ENCODE measurements around the gene GFM1. TPM values are rescaled to one million over a fixed set of nuclear protein-coding genes. Genes with fewer than 3 reads are reported as not detected.

The GFM1 gene
- total RNA-seq, 1 donor from 2014 or later: 58.7 TPM

DNA sequence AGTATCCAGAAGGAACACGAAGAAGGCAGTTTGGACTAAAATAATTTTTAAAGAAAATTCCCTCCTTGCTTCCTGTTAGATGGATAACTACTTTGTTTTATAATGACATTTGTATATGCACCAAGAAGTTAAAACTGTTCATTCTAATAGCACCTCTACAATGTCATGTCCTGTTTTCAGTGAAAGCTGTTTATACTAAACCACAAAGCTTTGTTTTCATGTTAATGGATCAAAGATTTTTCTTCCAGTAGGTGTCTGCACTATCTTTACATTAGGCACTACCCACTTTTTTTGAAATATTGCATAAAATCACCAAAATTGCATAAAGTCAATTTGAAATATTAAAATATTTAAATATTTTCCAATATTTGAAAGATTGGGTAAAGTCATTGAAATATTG lies 77.8 kb downstream of the GFM1 start:
- no peak for FAIRE-seq
- DNase-seq (ENCODE audit: low spot score in 2 of 2): no peak

DNA sequence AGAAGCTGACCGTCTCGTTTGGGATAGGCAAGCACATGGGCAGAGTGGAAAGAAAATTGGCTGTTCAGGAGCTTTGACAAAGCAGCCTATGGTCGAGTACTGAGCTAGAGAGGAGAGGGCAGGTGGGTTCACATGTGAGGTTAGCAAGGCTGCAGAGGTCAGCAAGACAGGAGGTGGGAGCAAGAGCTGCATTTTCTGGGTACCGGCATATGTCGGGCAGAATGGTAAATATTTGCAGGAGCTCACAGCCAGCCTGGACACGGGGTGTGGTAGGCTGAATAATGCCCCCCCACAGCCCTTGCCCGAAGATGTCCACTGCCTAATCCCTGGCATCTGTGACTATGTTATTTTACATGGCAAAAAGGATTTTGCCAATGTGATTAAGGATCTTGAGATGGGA lies 79.7 kb downstream of the GFM1 start:
- no peak for FAIRE-seq

GRCh38 chr3:158725348-158726011 lies 81.2 kb downstream of the GFM1 start:
- FAIRE-seq (no peak), DNase-seq (ENCODE audit: low spot score in 2 of 2) (no peak)

More for the DNA sequence above, 79.7 kb downstream of the GFM1 start:
- DNase-seq (ENCODE audit: low spot score in 2 of 2): no peak

- peak; percentile 6 for FAIRE-seq
- DNase-seq (ENCODE audit: low spot score in 2 of 2): peak; percentile 72 to 78
These were observed 83.1 kb downstream of the GFM1 start for GRCh38 chr3:158727206-158728060.

DNA sequence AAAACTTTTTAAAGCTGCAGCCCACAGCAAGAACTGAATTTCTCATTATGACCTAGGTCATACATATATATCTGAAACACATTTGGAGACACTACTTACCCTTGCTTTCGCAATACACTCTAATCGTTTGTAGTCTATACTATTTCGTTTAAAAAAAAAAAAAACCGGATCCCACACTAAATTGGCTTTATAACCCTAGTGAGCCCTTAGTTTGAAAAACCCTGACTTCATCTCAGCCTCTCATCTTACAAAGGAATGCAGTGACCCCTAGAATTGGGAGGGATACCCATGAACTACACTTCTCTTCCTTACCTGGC lies 83.7 kb downstream of the GFM1 start:
- no peak for DNase-seq (ENCODE audit: low spot score in 2 of 2)
- FAIRE-seq: no peak

- no peak for FAIRE-seq
- no peak for DNase-seq (ENCODE audit: low spot score in 2 of 2)
These were observed 84.5 kb downstream of the GFM1 start for GRCh38 chr3:158728851-158729250.

GRCh38 chr3:158731486-158731885 lies 87.2 kb downstream of the GFM1 start:
- DNase-seq (ENCODE audit: low spot score in 2 of 2) (no peak), FAIRE-seq (no peak)

DNA sequence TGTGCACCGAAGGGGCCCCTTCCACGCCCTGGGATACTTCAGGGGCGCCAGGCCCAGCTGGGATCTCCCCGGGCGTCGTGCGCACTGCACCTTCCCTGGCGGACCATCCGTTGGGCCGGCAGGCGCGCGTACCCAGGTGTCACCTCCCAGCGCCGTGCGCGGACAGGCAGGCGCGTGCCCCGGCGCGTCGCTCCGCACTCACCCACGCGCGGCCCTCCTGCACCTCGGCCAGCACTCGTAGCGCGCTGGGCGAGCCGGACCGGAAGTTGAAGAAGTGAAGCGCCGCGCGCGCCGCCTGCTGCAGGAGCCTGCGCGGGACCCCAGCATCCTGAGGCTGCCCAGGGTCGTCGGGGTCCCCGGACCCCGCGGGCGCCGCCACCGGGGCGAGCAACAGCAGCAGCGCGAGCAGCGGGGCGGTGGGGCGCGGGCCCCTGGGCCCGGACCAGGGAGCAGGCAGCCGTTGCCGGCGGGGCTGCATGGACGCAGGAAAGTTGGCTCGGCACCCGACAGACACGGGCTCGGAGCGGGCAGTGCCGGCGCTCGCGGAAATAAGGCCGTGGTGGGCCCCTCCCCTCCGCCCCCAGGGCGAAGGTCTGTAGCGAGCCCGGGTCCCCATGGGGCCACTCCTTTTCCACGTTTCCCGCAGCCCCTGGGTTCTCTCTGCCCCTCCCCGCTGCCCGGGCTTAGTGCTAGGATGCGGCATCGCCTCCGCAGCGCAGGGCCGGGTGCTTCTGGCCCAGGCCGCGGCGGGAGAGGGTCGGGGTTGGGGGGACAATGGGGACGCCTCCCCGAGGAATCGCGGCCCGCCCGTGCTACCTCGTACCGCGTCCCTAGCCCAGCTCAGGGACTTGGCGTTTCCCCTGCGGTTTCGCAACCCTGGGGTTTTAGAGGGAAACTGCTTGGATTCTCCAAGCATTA lies 87.9 kb downstream of the GFM1 start, which contains the start of gene RARRES1:
Gene RARRES1, minus strand, starts transcription at position 520 of the 918 bp plus-strand sequence. Its CDS starts 42 bp downstream, at position 478.
- no peak for FAIRE-seq
- DNase-seq (ENCODE audit: low spot score in 2 of 2): peak; percentile 62 to 69

- no peak for DNase-seq (ENCODE audit: low spot score in 2 of 2)
- no peak for FAIRE-seq
These were observed 88.5 kb downstream of the GFM1 start for GRCh38 chr3:158732856-158733200.

GRCh38 chr3:158733656-158734055 lies 89.3 kb downstream of the GFM1 start:
- no peak for DNase-seq (ENCODE audit: low spot score in 2 of 2)
- no peak for FAIRE-seq

DNA sequence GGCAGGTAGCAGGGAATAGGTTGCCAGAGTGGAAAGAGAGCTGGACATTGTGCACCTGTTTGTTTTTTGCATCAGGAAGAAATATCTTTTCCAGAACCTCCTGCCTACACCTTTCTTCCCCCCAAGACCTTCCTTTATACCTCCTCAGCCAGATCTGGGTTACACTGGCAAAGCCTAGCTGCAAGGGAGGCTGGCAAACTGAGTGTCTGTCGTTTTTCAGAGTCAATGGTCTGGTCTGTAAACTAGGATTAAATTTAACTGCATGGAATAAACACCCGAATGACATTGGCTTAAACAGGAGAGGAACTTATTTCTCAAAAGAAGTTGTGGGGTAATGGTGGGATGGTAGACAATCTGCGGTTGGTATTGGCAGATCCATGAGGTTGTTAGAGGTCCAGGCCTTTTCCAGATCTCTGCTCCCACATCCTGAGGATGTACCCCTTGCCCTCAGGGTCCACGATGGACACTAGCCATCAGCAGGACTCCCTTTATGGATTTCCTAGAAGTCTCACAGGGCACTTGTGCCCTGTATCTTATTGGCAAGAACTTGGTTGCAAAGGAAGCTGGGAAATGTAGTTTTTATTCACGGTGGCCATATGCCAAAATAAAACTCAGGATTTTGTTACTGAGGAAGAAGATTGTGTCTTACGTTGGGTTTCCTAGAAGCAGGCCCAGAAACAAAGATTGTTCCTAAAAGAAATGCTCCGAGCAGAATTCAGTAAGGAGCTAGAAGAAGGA lies 91.1 kb downstream of the GFM1 start:
- FAIRE-seq: no peak
- DNase-seq (ENCODE audit: low spot score in 2 of 2): no peak

DNA sequence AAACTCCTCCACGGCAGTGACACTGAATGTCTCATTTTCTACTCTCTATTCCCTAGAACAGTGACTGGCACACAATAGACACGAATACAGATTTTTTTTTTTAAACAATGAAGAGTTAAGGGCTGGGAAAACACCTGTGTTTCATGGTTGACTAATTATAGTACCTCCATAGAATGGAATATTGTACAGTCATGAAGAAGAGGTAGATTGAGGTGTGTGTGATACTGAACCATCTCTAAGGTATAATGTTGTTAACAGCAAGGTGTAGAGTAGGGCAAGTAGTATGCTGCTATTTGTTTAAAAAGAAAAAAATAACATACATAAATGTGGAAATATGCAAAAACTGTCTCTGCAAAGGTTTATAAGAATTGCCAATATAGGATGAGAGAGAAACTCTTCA lies 93.1 kb downstream of the GFM1 start:
- no peak for DNase-seq (ENCODE audit: low spot score in 2 of 2)
- no peak for FAIRE-seq

GRCh38 chr3:158737976-158738615 lies 93.8 kb downstream of the GFM1 start:
- DNase-seq (ENCODE audit: low spot score in 2 of 2): no peak
- no peak for FAIRE-seq

- no peak for DNase-seq (ENCODE audit: low spot score in 2 of 2)
- FAIRE-seq: no peak
These were observed 94.3 kb downstream of the GFM1 start for GRCh38 chr3:158738653-158739052.

GRCh38 chr3:158739078-158739477 lies 94.8 kb downstream of the GFM1 start:
- DNase-seq (ENCODE audit: low spot score in 2 of 2) (no peak), FAIRE-seq (no peak)

DNA sequence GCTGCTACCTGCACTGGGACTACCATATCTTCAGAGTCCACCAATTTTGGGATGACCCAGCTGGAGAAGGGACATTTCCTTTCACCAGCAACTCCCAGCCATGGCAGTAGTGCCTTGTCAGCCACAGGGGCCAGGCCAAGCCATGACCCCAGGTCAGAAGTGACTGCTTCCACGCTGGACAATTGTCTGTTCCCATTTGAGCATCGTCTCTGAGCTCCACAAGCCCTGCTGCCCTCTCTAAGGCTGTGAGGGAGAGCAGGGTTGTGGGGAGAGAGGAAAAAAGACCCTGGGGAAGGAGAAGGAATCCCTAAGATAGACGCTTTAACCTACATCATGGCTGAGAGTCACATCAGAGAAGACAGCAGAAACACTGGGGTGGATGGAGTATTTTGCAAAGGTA lies 95.3 kb downstream of the GFM1 start:
- DNase-seq (ENCODE audit: low spot score in 2 of 2): no peak
- FAIRE-seq: no peak
